SK-N-MC (cell line): Measurements from ENCODE around the gene COG6.

Experiments
- DNase-seq: peaks from one replicate; pipeline ENCODE4 v3.0.0-alpha.2; 2011; ENCODE audit warnings: low read depth, low spot score
- H3K27ac ChIP-seq: fragments of 200-600 bp; sonication (generic); 2 replicates; pipeline ENCODE4 v1.5.1; 2016; ENCODE audit warnings: mixed run types
- H3K36me3 ChIP-seq: fragments of 200-600 bp; sonication (generic); 2 replicates; pipeline ENCODE4 v1.6.1; 2017; ENCODE audit warnings: antibody characterized with exemption, low read length, mixed read lengths; ENCODE audit not compliant: insufficient read depth
- H3K4me3 ChIP-seq: fragments of 200-600 bp; sonication (generic); 2 replicates; pipeline ENCODE4 v1.5.1; 2016
- H3K9ac ChIP-seq: fragments of 200-600 bp; sonication (generic); 2 replicates; pipeline ENCODE4 v1.8.0; 2017; ENCODE audit warnings: mixed run types, mixed read lengths; ENCODE audit not compliant: insufficient read length
- H3K9me3 ChIP-seq: fragments of 200-600 bp; sonication (generic); 2 replicates; pipeline ENCODE4 v1.6.1; 2017; ENCODE audit warnings: low read depth, mild to moderate bottlenecking, antibody characterized with exemption, low read length, moderate library complexity, mixed read lengths
- EZH2 ChIP-seq: fragments of 200-600 bp; sonication (generic); IDR thresholded peaks from one replicate; pipeline ENCODE4 v1.6.1; 2017; ENCODE audit warnings: antibody characterized with exemption
- FOXP2 ChIP-seq: optimal IDR thresholded peaks from 2 replicates; pipeline ENCODE3; 2011; ENCODE audit warnings: mild to moderate bottlenecking, moderate library complexity; ENCODE audit not compliant: insufficient read depth; ENCODE audit errors: extremely low read length, control extremely low read depth
- POLR2AphosphoS5 ChIP-seq: IDR thresholded peaks from 2 replicates; pipeline ENCODE4 v1.6.1; 2012; ENCODE audit warnings: mild to moderate bottlenecking, low read depth, low read length, borderline replicate concordance

COG6 gene

DNA sequence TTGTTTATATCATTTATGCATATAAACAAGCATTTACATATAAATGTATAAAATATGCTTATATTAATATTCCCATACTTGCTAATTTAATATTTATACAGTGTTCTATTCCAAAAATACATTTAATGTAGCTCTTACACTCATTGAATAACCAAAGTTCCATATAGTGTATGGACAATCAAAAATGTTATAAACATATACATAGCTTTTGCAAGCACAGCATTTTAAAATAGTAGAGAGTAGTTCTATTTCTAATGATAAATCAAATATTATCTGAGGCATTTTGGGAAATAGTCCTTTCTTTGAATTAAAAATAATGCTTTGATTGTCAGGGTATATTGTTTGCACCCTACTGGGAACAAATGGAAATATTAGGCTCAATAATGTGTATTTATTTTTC, 22.5 kb upstream of the COG6 start:
- no peak for DNase-seq
- Histone ChIP-seq H3K36me3 (no peaks in the 10 kb centered on the region), H3K4me3 (no peak overlapping the region), H3K9ac (no peak overlapping the region), H3K9me3 (peaks cover 12% of the 10 kb centered on the region; the same call in 1 of the 2 replicates), H3K27ac (no peak overlapping the region)
- TF ChIP-seq POLR2AphosphoS5 = no peak

DNA sequence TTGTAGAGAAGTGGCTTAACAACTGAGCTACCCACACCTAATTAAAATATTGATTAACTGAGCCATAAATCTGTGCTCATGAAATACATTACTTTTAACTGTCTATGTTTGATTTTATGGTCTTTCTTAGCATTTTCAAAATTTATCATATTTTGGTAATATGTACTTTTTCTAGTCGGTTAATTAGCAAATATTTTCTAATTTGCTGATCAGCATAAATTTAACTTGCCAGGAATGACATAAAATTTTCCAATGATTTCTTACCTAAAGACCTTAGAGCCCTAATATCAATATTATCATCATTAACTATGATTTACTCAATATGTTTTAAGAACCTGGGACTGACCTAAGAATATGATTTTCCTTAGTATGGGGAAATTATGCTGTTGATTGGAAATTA, 19.9 kb upstream of the COG6 start:
- H3K9ac ChIP-seq = no peak overlapping the region
- TF ChIP-seq POLR2AphosphoS5 (no peak), FOXP2 (no peak), EZH2 (no peak)
- no peak overlapping the region for H3K4me3 ChIP-seq
- H3K9me3 ChIP-seq = peaks cover 12% of the 10 kb centered on the region; the same call in 1 of the 2 replicates
- no peak overlapping the region for H3K27ac ChIP-seq
- no peak for DNase-seq
- no peaks in the 10 kb centered on the region for H3K36me3 ChIP-seq

DNA sequence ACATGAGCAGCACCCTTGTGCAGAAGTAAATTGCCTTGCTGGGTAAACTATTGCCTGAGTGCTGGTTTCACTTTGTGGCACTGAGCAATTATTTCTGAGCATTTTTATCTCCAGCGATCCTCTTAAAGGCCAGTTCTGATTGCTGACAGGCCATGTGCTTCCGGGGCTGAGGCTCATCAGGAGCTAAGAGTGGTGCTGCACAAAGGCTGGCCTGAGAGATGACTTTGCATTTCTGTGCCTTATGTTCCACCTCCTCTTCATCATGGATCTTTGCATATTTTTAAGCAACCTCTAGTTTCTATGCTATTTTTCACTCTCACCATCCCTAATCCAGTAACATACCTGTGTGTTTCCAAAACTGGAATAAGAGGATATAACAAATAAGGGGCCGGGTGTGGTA, 17.6 kb upstream of the COG6 start:
- Histone ChIP-seq H3K9ac (no peak overlapping the region), H3K36me3 (no peaks in the 10 kb centered on the region), H3K4me3 (no peak overlapping the region), H3K9me3 (no peaks in the 10 kb centered on the region; the same call in 1 of the 2 replicates), H3K27ac (no peak overlapping the region)
- DNase-seq = no peak
- TF ChIP-seq POLR2AphosphoS5 = no peak
- TF ChIP-seq FOXP2 = no peak
- TF ChIP-seq EZH2 = no peak

DNA sequence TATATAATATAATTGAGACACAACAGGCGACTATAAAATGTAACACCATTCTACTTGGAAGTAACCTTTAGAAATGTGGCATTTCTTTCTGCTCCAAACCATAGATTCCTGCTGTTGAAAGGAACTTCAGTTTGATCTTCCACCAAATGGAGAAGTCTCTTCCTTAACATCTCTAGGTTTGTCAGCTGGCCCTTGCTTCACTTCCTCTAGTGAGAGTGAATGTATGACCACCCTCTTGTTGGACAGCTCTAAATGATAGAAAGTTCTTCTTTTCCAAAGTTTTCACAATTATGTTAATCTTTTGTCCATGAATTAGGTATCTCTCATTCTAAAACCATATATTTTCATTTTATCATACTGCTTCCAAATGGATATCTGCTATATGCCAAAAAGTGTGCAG, 13.8 kb upstream of the COG6 start:
- no peak overlapping the region for H3K9ac ChIP-seq
- no peak overlapping the region for H3K4me3 ChIP-seq
- H3K27ac ChIP-seq = no peak overlapping the region
- DNase-seq = no peak
- TF ChIP-seq FOXP2 = no peak
- TF ChIP-seq EZH2 = no peak
- TF ChIP-seq POLR2AphosphoS5 = no peak
- H3K36me3 ChIP-seq = no peaks in the 10 kb centered on the region
- no peaks in the 10 kb centered on the region; the same call in 1 of the 2 replicates for H3K9me3 ChIP-seq

- no peak for DNase-seq
- Histone ChIP-seq H3K27ac (no peak overlapping the region), H3K4me3 (peak overlapping the region; percentile 41; the same call in 1 of the 2 replicates), H3K9me3 (no peaks in the 10 kb centered on the region), H3K36me3 (no peaks in the 10 kb centered on the region), H3K9ac (no peak overlapping the region)
- TF ChIP-seq FOXP2 (no peak), EZH2 (no peak), POLR2AphosphoS5 (no peak)
Observed at GRCh38 chr13:39646122-39646521, 9.3 kb upstream of the COG6 start.

DNA sequence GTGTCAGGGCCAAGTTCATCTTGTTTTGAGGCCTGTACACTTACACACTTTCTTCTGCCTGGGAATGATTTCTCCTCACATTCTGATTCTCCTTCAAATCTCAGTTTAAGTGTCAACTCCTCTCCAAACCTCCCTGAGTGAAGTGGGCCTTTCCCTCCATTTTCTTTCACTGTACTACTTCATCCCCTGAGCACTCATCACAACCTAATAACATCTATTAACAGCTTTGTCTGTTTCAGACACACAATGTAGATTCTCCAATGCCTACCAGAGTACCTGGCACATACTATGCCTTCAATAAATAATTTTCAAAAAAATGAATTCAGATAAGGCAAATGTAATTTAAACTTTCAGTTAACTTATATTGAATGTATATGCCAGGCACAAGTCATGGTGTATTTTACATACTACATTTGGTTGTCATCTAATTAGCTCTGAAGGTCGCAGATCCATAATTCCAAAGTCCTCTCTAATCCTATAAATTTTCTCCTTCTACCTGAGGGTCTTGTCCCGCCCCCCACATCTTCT, 357 bp upstream of the COG6 start:
- Histone ChIP-seq H3K9ac (no peak overlapping the region), H3K9me3 (no peaks in the 10 kb centered on the region), H3K27ac (no peak overlapping the region), H3K4me3 (peak overlapping the region; percentile 82), H3K36me3 (peaks cover 6% of the 10 kb centered on the region; the same call in 1 of the 2 replicates)
- no peak for DNase-seq
- TF ChIP-seq POLR2AphosphoS5 (no peak), FOXP2 (no peak), EZH2 (no peak)

DNA sequence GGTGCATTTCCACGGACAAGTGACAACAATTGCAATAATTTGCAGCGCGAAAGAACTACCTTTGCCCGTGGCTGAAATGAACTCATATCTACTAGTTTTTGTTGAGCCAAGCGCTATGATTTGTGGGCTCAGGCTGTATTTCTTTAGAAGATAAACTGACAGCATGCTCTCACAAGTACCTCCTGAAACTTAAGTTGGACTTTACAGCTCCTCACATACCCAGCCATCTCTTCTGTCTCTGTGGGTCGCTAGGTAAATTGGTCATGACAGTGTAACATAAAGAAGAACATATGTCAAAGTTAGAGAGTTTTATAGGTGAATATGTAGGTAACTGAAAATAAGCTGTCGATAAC, 839 bp downstream of the COG6 start:
- DNase-seq = no peak
- peaks cover 18% of the 10 kb centered on the region for H3K36me3 ChIP-seq

GRCh38 chr13:39663508-39663907, 8.0 kb downstream of the COG6 start:
- Histone ChIP-seq H3K36me3 (peaks cover 55% of the 10 kb centered on the region), H3K9ac (no peak overlapping the region), H3K27ac (no peak overlapping the region), H3K4me3 (no peak overlapping the region), H3K9me3 (no peaks in the 10 kb centered on the region)
- DNase-seq = no peak
- TF ChIP-seq EZH2 = no peak
- TF ChIP-seq POLR2AphosphoS5 = no peak
- no peak for TF ChIP-seq FOXP2

More for the DNA sequence above, 839 bp downstream of the COG6 start:
- Histone ChIP-seq H3K9me3 (no peaks in the 10 kb centered on the region), H3K27ac (no peak overlapping the region), H3K4me3 (peak overlapping the region; percentile 82), H3K9ac (peak overlapping the region; percentile 85)
- TF ChIP-seq FOXP2 (no peak), POLR2AphosphoS5 (no peak), EZH2 (no peak)

- peaks cover 55% of the 10 kb centered on the region for H3K36me3 ChIP-seq
- H3K9ac ChIP-seq = no peak overlapping the region
- no peak overlapping the region for H3K27ac ChIP-seq
- TF ChIP-seq POLR2AphosphoS5 = no peak
- no peak for TF ChIP-seq FOXP2
- no peak for TF ChIP-seq EZH2
- DNase-seq = no peak
- no peaks in the 10 kb centered on the region for H3K9me3 ChIP-seq
- H3K4me3 ChIP-seq = no peak overlapping the region
Observed at GRCh38 chr13:39663958-39664357, 8.5 kb downstream of the COG6 start.
